Endothelial cell of umbilical vein (primary cell): ENCODE results near the gene SEC22B. TPM values are rescaled to one million over a fixed set of nuclear protein-coding genes. Genes with fewer than 3 reads are reported as not detected.
"Not testable (repeated sequence)": the region's sequence is repeated elsewhere in the genome, so short reads cannot be mapped to it uniquely, and the experiment has no call there.

Experiments
- Bru-seq: library from RNA; stranded (reverse); fragments of 400-500 nt; gene quantifications from one replicate; lab custom pipeline; 2021; lab: Mats Ljungman, UMichigan
- BruChase-seq, 2 experiments: library from RNA; stranded (reverse); fragments of 400-500 nt; gene quantifications; one replicate each; lab custom pipeline; 2021; lab: Mats Ljungman, UMichigan
- BruUV-seq: library from RNA; stranded (reverse); fragments of 400-500 nt; replicated peaks from 2 replicates; lab custom pipeline; 2021; lab: Mats Ljungman, UMichigan
- CTCF ChIA-PET: fragments of 300-600, 350-600 bp; sonication (Branson Sonifier 250); formaldehyde crosslinking; loops from one replicate; lab custom pipeline; 2021; ENCODE audit warnings: antibody characterized with exemption, inconsistent platforms; lab: Charles Lee
- POLR2A ChIA-PET: fragments of 300-600, 350-600 bp; sonication (Branson Sonifier 250); formaldehyde crosslinking; loops from one replicate; lab custom pipeline; 2021; ENCODE audit warnings: antibody characterized with exemption, inconsistent platforms; lab: Charles Lee
- DNase-seq: peaks from one replicate; pipeline ENCODE4 v3.0.0-alpha.2; 2011; ENCODE audit warnings: low read depth, low spot score
- FAIRE-seq: peaks from 2 replicates; lab custom pipeline; 2011; peaks lifted over from hg19 to GRCh38; lab: Jason Lieb, UNC
- H2AFZ ChIP-seq: 2 replicates; pipeline ENCODE4 v1.6.0; 2012; ENCODE audit warnings: low read depth, low read length, control low read depth, inconsistent platforms
- H3K27ac ChIP-seq: 2 replicates; pipeline ENCODE4 v1.5.1; 2011; ENCODE audit warnings: low read depth, mild to moderate bottlenecking, control low read depth, low read length, moderate library complexity; ENCODE audit not compliant: insufficient read depth
- H3K27me3 ChIP-seq, 2 experiments: 2 replicates each; pipeline versions ENCODE4 v1.6.0 to v1.6.1; 2011; ENCODE audit warnings: low read length in 2 of 2, mixed read lengths in 1 of 2; ENCODE audit not compliant: control insufficient read depth in 2 of 2, insufficient read depth in 2 of 2
- H3K36me3 ChIP-seq, 2 experiments: 2 replicates in 1 of 2; 3 replicates in 1 of 2; pipeline ENCODE4 v1.5.1; 2011; ENCODE audit warnings: low read length in 2 of 2, mild to moderate bottlenecking in 1 of 2, moderate library complexity in 1 of 2; ENCODE audit not compliant: control insufficient read depth in 2 of 2, insufficient read depth in 2 of 2; ENCODE audit errors: extremely low read depth in 1 of 2
- H3K4me1 ChIP-seq: 3 replicates; pipeline ENCODE4 v1.5.1; 2011; ENCODE audit warnings: mild to moderate bottlenecking, low read length; ENCODE audit not compliant: control insufficient read depth, insufficient read depth; ENCODE audit errors: extremely low read depth
- H3K4me2 ChIP-seq: 2 replicates; pipeline ENCODE4 v1.6.1; 2011; ENCODE audit warnings: low read length, control low read depth, mixed read lengths; ENCODE audit not compliant: insufficient read depth
- H3K4me3 ChIP-seq, 3 experiments: fragments of 200-600 bp in 1 of 3; sonication (generic), shearing (Covaris generic) in 1 of 3; replicated peaks in 1 of 3; 2 replicates each; pipeline ENCODE4 v1.5.1; 2011 to 2016; ENCODE audit warnings: control low read depth in 3 of 3, low read length in 3 of 3, mild to moderate bottlenecking in 2 of 3, inconsistent platforms in 1 of 3, low read depth in 1 of 3, moderate library complexity in 1 of 3; ENCODE audit not compliant: insufficient read depth in 1 of 3
- H3K79me2 ChIP-seq: 2 replicates; pipeline ENCODE4 v1.6.0; 2012; ENCODE audit warnings: low read length, inconsistent platforms; ENCODE audit not compliant: control insufficient read depth, insufficient read depth
- H3K9ac ChIP-seq: replicated peaks from 2 replicates; pipeline ENCODE3; 2011; ENCODE audit warnings: low read length, control low read depth; ENCODE audit not compliant: insufficient read depth; ENCODE audit errors: extremely low read depth
- H3K9me1 ChIP-seq: replicated peaks from 3 replicates; pipeline ENCODE4 v1.6.0; 2011; ENCODE audit warnings: mild to moderate bottlenecking, low read length; ENCODE audit not compliant: control insufficient read depth, insufficient read depth; ENCODE audit errors: extremely low read depth
- H3K9me3 ChIP-seq: replicated peaks from 2 replicates; pipeline ENCODE4 v1.5.1; 2012; ENCODE audit warnings: low read length, inconsistent platforms; ENCODE audit not compliant: control insufficient read depth, insufficient read depth
- H4K20me1 ChIP-seq: replicated peaks from 2 replicates; pipeline ENCODE3; 2011; ENCODE audit warnings: mild to moderate bottlenecking, low read length; ENCODE audit not compliant: control insufficient read depth, insufficient read depth; ENCODE audit errors: extremely low read depth
- CTCF ChIP-seq, 2 donors: IDR thresholded peaks; 1 replicate in 1 of 2; 2 replicates in 1 of 2; pipeline ENCODE4 v1.5.1; 2011; ENCODE audit warnings: low read length in 2 of 2, mild to moderate bottlenecking in 2 of 2, moderate library complexity in 2 of 2, control low read depth in 1 of 2, inconsistent platforms in 1 of 2, low read depth in 1 of 2; ENCODE audit not compliant: insufficient read depth in 1 of 2; ENCODE audit errors: extremely low read depth in 1 of 2
- FOS ChIP-seq: IDR thresholded peaks from 2 replicates; pipeline ENCODE4 v1.6.1; 2011; ENCODE audit warnings: mild to moderate bottlenecking, low read length, moderate library complexity, borderline replicate concordance; ENCODE audit not compliant: insufficient read depth
- GATA2 ChIP-seq: IDR thresholded peaks from 2 replicates; pipeline ENCODE4 v1.7.0; 2011; ENCODE audit warnings: low read depth, mild to moderate bottlenecking, moderate library complexity, mixed read lengths, low read length; ENCODE audit not compliant: insufficient read length, insufficient read depth
- JUN ChIP-seq: IDR thresholded peaks from 2 replicates; pipeline ENCODE4 v1.6.1; 2011; ENCODE audit warnings: borderline replicate concordance, low read depth; ENCODE audit not compliant: insufficient read length, insufficient read depth
- POLR2A ChIP-seq: IDR thresholded peaks from 2 replicates; pipeline ENCODE4 v1.6.1; 2012; ENCODE audit warnings: low read depth, mild to moderate bottlenecking, control low read depth, low read length
- POLR2AphosphoS5 ChIP-seq: IDR thresholded peaks from 2 replicates; pipeline ENCODE4 v1.6.1; 2012; ENCODE audit warnings: low read depth, mild to moderate bottlenecking, control low read depth, low read length, moderate library complexity; ENCODE audit not compliant: insufficient read depth
- dilution Hi-C: fragments of 300-500 bp; cut with MboI; formaldehyde crosslinking; loops from one replicate; pipeline ENCODE4 v1.15.0; 2019; ENCODE audit warnings: low sequenced_read_pairs; ENCODE audit not compliant: extremely low pct_ligation_motif_present
- intact Hi-C: fragments of 100-400 bp; cut with micrococcal nuclease; formaldehyde crosslinking; loops from one replicate; pipeline ENCODE4 v1.10.0; 2022
- long read RNA-seq: library from polyadenylated mRNA; stranded (forward); transcript quantifications from one replicate; pipeline ENCODE4 v2.0.0, GENCODE V29; 2021
- polyA minus RNA-seq, 3 experiments: library from RNA; depleted of rRNA, polyadenylated mRNA; stranded (reverse); fragments of >200 nt; gene quantifications; 1 replicate in 1 of 3; 2 replicates in 2 of 3; pipeline ENCODE4 v1.2.3, GENCODE V29; 2011
- polyA plus RNA-seq, 4 experiments: library from polyadenylated mRNA; depleted of rRNA in 3 of 4; stranded (reverse) in 3 of 4; unstranded in 1 of 4; fragments of >200 nt; gene quantifications; 2 replicates each; pipeline versions ENCODE4 v1.2.1 to v1.2.3, GENCODE V29; 2011 to 2012; ENCODE audit warnings: missing spikeins in 1 of 4
- total RNA-seq: library from RNA; stranded (reverse); gene quantifications from 2 replicates; pipeline ENCODE4 v1.2.3, GENCODE V29; 2021

SEC22B gene
- total RNA-seq (26.5 and 27.3 TPM in 2 replicates), polyA plus RNA-seq (12.5 and 14.2 TPM in 2 replicates), polyA minus RNA-seq (24.0 and 26.0 TPM in 2 replicates), Bru-seq, nascent RNA (percentile 92 among the genes with signal in this experiment), BruChase-seq, experiment 1, labeled RNA remaining after a 6-hour chase (percentile 93 among the genes with signal in this experiment), BruChase-seq, experiment 2, labeled RNA remaining after a 2-hour chase (percentile 95 among the genes with signal in this experiment)
- polyA plus RNA-seq (2011; cell fraction: cytosol; rRNA removed): 13.0 and 13.2 TPM in 2 replicates
- polyA plus RNA-seq (2011; cell fraction: nucleus; rRNA removed): 25.6 and 31.8 TPM in 2 replicates
- polyA plus RNA-seq (2012): 26.1 and 35.6 TPM in 2 replicates
- 16.0 TPM for polyA minus RNA-seq (2011; cell fraction: cytosol; rRNA and poly(A)+ RNA removed)
- polyA minus RNA-seq (2011; cell fraction: nucleus; rRNA and poly(A)+ RNA removed): 47.7 and 70.3 TPM in 2 replicates
- long read RNA-seq, full-length matches to known transcripts: 128 of 150 reads
- long read RNA-seq, partial matches to known transcripts: 3 of 150 reads
- long read RNA-seq, other reads (novel, unspliced or antisense): 19 of 150 reads

GRCh38 chr1:120176092-120176855 is at the start of gene SEC22B:
SEC22B (minus strand) TSS chr1:120176520; CDS start chr1:120176381, 139 bp downstream.
- no peaks in the 10 kb centered on the region for H3K9me1 ChIP-seq
- dilution Hi-C loops (no loop called here), intact Hi-C loops (no loop called here)
- H3K9me3 ChIP-seq: no peaks in the 10 kb centered on the region
- H3K9ac ChIP-seq: peak within 1 kb of the TSS; percentile 99
- H3K4me3 ChIP-seq: peak within 1 kb of the TSS; percentile 90 to 98 (median 92)
- DNase-seq (peak; percentile 93), FAIRE-seq (no peak)
- peaks cover 20% of the 10 kb centered on the region for H3K79me2 ChIP-seq
- peaks cover 9% of the 10 kb centered on the region for H3K4me1 ChIP-seq
- peak; percentile 87 for TF ChIP-seq POLR2A
- peak; percentile 16 for TF ChIP-seq FOS
- TF ChIP-seq CTCF (IDR thresholded peaks at IDR 0.05; ENCODE audit: extremely low read depth in 1 of 2, insufficient read depth in 1 of 2, low read depth in 1 of 2, low read length in 2 of 2): no peak
- no peak for TF ChIP-seq JUN
- no peak for TF ChIP-seq GATA2
- TF ChIP-seq POLR2AphosphoS5: peak; percentile 86
- no peaks in the 10 kb centered on the region for H4K20me1 ChIP-seq
- peak within 1 kb of the TSS; percentile 78 for H2AFZ ChIP-seq
- H3K27ac ChIP-seq: peak within 1 kb of the TSS; percentile 96
- CTCF ChIA-PET: interaction anchor here (0.8 to 1.1 kb wide), 2 partner anchors 228 to 501 kb away, joined by 4 read pairs; no protein-coding TSS in a partner anchor
- no peaks in the 10 kb centered on the region for H3K36me3 ChIP-seq
- POLR2A ChIA-PET: no interaction called here
- H3K27me3 ChIP-seq: no peaks in the 10 kb centered on the region
- TSS peak; percentile 81 for BruUV-seq
- peak within 1 kb of the TSS; percentile 60 for H3K4me2 ChIP-seq

GRCh38 chr1:120217933-120218332 is 41.6 kb upstream of the SEC22B start:
- intact Hi-C loops, BruUV-seq: not testable (repeated sequence)

More at GRCh38 chr1:120217933-120218332, 41.6 kb upstream of the SEC22B start:
- H3K9ac ChIP-seq, H3K4me2 ChIP-seq, H3K4me3 ChIP-seq, FAIRE-seq, dilution Hi-C loops, DNase-seq, H3K27ac ChIP-seq, H3K36me3 ChIP-seq, H3K9me3 ChIP-seq, H3K79me2 ChIP-seq, H3K9me1 ChIP-seq, H3K4me1 ChIP-seq, POLR2A ChIA-PET, CTCF ChIA-PET, H3K27me3 ChIP-seq, H2AFZ ChIP-seq, H4K20me1 ChIP-seq: not testable (repeated sequence)
